Measurements from ENCODE around the gene SELPLG.

GRCh38 chr12:108622921-108623514 lies 10.7 kb downstream of the SELPLG start:
- no peak for TF ChIP-seq CTCF (IDR thresholded peaks at IDR 0.05)
- no peak for TF ChIP-seq POLR2A (IDR thresholded peaks at IDR 0.05)
